Chondrocyte (in vitro differentiated cells): Measurements from ENCODE around the gene MCF2L2. TPM values are rescaled to one million over a fixed set of nuclear protein-coding genes. Genes with fewer than 3 reads are reported as not detected.

ENCODE experiments used
- DNase-seq: peaks from one replicate; pipeline ENCODE4 v3.0.0; 2021; ENCODE audit warnings: mixed read lengths, low spot score
- H3K27ac Mint-ChIP-seq: one replicate; pipeline ENCODE4 v1.8.0; 2021; ENCODE audit warnings: mild to moderate bottlenecking, moderate library complexity, mixed read lengths; ENCODE audit not compliant: unreplicated experiment
- H3K27me3 Mint-ChIP-seq: 2 replicates; pipeline ENCODE4 v1.8.0; 2021; ENCODE audit warnings: low read depth, mixed read lengths
- H3K36me3 Mint-ChIP-seq: 2 replicates; pipeline ENCODE4 v1.8.0; 2021; ENCODE audit warnings: low read depth, mixed read lengths
- H3K4me1 Mint-ChIP-seq: 2 replicates; pipeline ENCODE4 v1.8.0; 2021; ENCODE audit warnings: low read depth, mild to moderate bottlenecking, mixed read lengths
- H3K4me3 Mint-ChIP-seq: one replicate; pipeline ENCODE4 v1.8.0; 2021; ENCODE audit warnings: mild to moderate bottlenecking, moderate library complexity, mixed read lengths; ENCODE audit not compliant: unreplicated experiment
- H3K9me3 Mint-ChIP-seq: 2 replicates; pipeline ENCODE4 v1.8.0; 2021; ENCODE audit warnings: low read depth, mixed read lengths
- total RNA-seq: library from RNA; stranded (reverse); gene quantifications from 3 replicates; pipeline ENCODE4 v1.2.1, GENCODE V29; 2021
- TF ChIP-seq, protein P1 (sequence below): fragments of 200-600 bp; sonication (generic); IDR thresholded peaks from 2 replicates; pipeline ENCODE4 v1.5.0; 2021; ENCODE audit warnings: antibody characterized with exemption, mild to moderate bottlenecking, moderate library complexity

The MCF2L2 gene
- total RNA-seq, 1 donor from 2014 or later: 2.6 TPM

DNA sequence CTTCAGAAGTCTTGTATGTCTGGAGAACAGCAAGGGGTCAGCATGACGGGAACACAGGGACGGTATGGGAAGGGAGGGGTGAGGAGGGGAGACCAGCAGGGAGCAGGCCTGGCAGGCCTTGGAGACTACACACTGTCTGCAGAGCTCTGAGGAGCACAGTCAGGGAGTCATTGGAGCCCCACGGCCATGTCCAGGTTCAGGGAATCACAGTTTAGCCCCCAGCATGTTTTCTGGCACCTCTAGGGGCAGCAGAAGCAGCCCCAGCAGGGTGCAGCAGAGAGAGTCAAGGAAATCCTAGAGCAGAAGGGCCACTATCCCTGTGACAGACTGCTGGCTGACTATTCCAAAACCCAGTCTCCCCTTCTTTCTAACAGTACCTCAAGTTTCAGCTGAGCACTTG is 269.1 kb downstream of the MCF2L2 start:
- Mint-ChIP-seq H3K27me3 (no peaks in the 10 kb centered on the region), H3K4me1 (peaks cover 17% of the 10 kb centered on the region), H3K9me3 (no peaks in the 10 kb centered on the region), H3K27ac (no peak overlapping the region), H3K36me3 (no peaks in the 10 kb centered on the region), H3K4me3 (no peak overlapping the region)
- TF ChIP-seq, protein P1, sequence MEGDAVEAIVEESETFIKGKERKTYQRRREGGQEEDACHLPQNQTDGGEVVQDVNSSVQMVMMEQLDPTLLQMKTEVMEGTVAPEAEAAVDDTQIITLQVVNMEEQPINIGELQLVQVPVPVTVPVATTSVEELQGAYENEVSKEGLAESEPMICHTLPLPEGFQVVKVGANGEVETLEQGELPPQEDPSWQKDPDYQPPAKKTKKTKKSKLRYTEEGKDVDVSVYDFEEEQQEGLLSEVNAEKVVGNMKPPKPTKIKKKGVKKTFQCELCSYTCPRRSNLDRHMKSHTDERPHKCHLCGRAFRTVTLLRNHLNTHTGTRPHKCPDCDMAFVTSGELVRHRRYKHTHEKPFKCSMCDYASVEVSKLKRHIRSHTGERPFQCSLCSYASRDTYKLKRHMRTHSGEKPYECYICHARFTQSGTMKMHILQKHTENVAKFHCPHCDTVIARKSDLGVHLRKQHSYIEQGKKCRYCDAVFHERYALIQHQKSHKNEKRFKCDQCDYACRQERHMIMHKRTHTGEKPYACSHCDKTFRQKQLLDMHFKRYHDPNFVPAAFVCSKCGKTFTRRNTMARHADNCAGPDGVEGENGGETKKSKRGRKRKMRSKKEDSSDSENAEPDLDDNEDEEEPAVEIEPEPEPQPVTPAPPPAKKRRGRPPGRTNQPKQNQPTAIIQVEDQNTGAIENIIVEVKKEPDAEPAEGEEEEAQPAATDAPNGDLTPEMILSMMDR: peak; percentile 22
- no peak for DNase-seq

DNA sequence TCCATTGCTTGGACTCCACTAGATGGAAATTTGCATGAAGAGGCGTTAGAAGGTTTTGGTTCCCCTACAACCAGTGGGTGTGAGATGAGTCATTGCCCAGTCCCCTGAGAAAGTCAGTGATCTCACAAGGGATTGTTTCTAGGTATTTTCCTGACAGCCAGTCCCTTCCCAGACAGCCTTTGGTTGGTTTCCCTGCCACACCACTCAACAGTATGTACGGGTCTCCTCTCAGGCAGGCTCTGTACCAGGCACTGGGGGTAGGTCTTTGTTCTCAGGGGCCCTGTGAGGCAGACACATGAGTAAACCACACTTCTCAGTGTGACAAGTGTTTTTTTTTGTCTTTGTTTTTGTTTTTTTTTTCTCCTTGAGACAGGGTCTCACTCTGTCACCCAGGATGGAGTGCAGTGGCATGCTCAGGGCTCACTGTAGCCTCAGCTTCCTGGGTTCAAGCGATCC is 269.8 kb downstream of the MCF2L2 start:
- Mint-ChIP-seq H3K9me3 (no peaks in the 10 kb centered on the region), H3K4me3 (no peak overlapping the region), H3K27ac (no peak overlapping the region), H3K27me3 (no peaks in the 10 kb centered on the region), H3K4me1 (peaks cover 17% of the 10 kb centered on the region), H3K36me3 (no peaks in the 10 kb centered on the region)
- no peak for DNase-seq
- TF ChIP-seq, protein P1: no peak

DNA sequence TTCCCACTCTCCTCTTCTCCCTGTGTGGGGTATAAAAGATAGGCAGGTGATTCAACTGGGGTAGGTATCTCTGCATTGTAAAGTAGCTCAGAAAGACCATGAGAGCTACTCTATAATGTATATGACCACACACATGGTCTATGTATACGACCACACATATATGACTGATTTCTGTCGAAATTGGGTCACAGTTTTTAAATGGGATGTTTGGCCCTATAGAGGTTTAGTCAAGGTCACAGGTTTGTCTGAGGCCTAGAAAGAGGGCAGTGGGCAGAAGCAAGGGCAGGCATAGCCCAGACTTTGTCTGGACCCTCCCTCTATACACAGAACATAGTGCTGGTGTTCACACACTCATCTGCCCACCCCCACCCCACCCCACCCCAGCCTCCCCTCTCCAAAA is 270.3 kb downstream of the MCF2L2 start:
- Mint-ChIP-seq H3K36me3 (no peaks in the 10 kb centered on the region), H3K27me3 (no peaks in the 10 kb centered on the region), H3K9me3 (no peaks in the 10 kb centered on the region), H3K27ac (no peak overlapping the region), H3K4me1 (peaks cover 17% of the 10 kb centered on the region), H3K4me3 (no peak overlapping the region)
- DNase-seq: no peak
- TF ChIP-seq, protein P1: no peak

DNA sequence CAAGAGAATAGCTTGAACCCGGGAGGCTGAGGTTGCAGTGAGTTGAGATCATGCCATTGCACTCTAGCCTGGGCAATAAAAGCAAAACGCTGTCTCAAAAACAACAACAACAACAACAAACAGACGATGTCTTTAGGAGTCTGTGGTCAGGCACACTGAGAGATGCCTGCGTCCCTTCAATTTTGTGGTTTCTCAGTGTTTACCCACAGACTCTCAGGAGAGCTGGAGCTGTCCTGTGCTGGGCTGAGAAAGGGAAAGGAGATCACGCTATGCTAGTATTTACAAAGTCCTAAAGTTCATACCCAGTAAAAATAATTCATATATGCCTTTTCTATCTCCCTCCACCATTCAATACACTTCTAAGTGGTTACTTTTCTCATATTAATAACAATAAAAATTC is 272.2 kb downstream of the MCF2L2 start:
- TF ChIP-seq, protein P1: no peak
- Mint-ChIP-seq H3K9me3 (no peaks in the 10 kb centered on the region), H3K27ac (no peak overlapping the region), H3K4me3 (no peak overlapping the region), H3K4me1 (peaks cover 9% of the 10 kb centered on the region), H3K36me3 (no peaks in the 10 kb centered on the region), H3K27me3 (peaks cover 2% of the 10 kb centered on the region)
- DNase-seq: no peak

DNA sequence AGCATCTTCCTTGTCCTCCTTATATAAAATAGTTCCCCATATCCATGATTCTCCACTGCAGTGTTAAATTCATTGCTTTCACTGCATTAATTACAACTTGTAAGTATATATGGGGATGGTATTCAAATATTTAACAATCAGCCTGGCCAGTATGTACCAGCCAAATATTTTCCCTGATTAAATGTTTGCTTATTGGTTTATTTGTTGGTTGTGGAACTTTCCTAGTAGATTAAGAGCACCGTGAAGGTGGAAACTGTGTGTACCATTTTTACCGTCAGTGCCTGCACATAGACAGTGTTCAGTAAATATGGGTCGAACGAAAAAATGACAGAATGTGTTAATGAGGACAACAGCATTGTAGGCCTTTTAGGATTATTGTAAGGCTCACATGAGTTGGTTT is 272.9 kb downstream of the MCF2L2 start:
- no peak for DNase-seq
- TF ChIP-seq, protein P1: no peak
- Mint-ChIP-seq H3K9me3 (no peaks in the 10 kb centered on the region), H3K4me3 (no peak overlapping the region), H3K36me3 (no peaks in the 10 kb centered on the region), H3K27me3 (peaks cover 2% of the 10 kb centered on the region), H3K27ac (no peak overlapping the region), H3K4me1 (peaks cover 9% of the 10 kb centered on the region)
